ENCODE measurements around the gene ABHD2. TPM values are rescaled to one million over a fixed set of nuclear protein-coding genes. Genes with fewer than 3 reads are reported as not detected.
A peak's percentile ranks its signal among the peaks of the same experiment; 100 is the strongest.

The ABHD2 gene
- total RNA-seq, 2 experiments from 2014 or later = 36.0 to 39.2 TPM

DNA sequence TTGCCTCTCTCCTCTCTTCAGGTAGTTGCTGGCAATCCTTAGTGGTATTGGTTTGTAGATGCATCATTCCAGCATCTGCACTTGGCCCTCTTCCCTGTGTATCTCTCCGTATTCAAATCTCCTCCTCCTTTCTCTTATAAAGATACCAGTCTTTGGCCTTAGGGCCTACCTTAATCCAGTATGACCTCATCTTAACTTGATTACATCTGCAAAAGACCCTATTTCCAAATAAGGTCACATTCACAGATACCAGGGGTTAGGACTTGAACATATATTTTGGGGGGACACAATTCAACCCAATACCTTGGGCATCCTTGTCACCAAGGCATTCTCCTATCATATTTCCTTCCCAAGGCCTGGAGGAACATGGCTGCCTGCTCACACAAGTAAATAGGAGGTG is 22.0 kb upstream of the ABHD2 start:
- H3K36me3 Mint-ChIP-seq (ENCODE audit: low read depth) = peaks cover 6% of the 10 kb centered on the region
- ChIA-PET POLR2A (no interaction called here), CTCF (no interaction called here)
- H3K27ac Mint-ChIP-seq = no peak overlapping the region
- Histone ChIP-seq H3K9me3 (ENCODE audit: control insufficient read depth in 1 of 2, insufficient read depth in 1 of 2, low read length in 2 of 2) (peaks cover 11 to 12% of the 10 kb centered on the region in 2 experiments), H3K36me3 (ENCODE audit: insufficient read depth, low read length) (no peaks in the 10 kb centered on the region), H3K27ac (ENCODE audit: low read depth in 1 of 2, low read length in 2 of 2) (no peak overlapping the region), H3K27me3 (ENCODE audit: control insufficient read depth in 1 of 2, insufficient read depth in 2 of 2, low read length in 2 of 2) (no peaks in the 10 kb centered on the region), H3K4me3 (ENCODE audit: low read length) (no peak overlapping the region), H3K4me1 (ENCODE audit: insufficient read depth, low read length) (no peaks in the 10 kb centered on the region)
- intact Hi-C loops (cut with DNase I, micrococcal nuclease) = no loop called here
- H3K27me3 Mint-ChIP-seq = no peaks in the 10 kb centered on the region
- H3K4me1 Mint-ChIP-seq (ENCODE audit: low read depth) = no peaks in the 10 kb centered on the region
- DNase-seq (no peak), ATAC-seq (ENCODE audit: poor library complexity) (no peak)
- H3K9me3 Mint-ChIP-seq = peaks cover 6% of the 10 kb centered on the region
- TF ChIP-seq, protein P1, sequence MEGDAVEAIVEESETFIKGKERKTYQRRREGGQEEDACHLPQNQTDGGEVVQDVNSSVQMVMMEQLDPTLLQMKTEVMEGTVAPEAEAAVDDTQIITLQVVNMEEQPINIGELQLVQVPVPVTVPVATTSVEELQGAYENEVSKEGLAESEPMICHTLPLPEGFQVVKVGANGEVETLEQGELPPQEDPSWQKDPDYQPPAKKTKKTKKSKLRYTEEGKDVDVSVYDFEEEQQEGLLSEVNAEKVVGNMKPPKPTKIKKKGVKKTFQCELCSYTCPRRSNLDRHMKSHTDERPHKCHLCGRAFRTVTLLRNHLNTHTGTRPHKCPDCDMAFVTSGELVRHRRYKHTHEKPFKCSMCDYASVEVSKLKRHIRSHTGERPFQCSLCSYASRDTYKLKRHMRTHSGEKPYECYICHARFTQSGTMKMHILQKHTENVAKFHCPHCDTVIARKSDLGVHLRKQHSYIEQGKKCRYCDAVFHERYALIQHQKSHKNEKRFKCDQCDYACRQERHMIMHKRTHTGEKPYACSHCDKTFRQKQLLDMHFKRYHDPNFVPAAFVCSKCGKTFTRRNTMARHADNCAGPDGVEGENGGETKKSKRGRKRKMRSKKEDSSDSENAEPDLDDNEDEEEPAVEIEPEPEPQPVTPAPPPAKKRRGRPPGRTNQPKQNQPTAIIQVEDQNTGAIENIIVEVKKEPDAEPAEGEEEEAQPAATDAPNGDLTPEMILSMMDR (IDR thresholded peaks at IDR 0.05) = no peak
- no peak overlapping the region for H3K4me3 Mint-ChIP-seq

DNA sequence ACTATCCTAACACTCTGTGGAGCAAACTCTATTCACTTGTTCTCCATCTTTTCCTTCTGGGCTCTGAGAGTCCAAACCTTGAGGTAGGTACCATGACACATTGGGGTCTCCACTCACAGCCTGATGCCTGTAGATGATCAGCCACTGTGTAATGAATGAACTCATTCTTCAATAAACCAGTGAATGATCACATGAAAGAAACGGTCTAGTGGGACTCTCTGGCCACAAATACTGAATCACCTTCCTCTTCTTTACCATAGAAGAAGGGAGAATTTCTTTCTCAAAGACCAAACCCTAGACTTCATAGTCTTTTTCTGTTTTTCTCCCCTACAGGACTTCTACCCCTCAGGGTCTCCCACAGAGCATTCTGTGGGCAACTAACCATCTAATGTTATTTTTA is 20.5 kb upstream of the ABHD2 start:
- Histone ChIP-seq H3K27me3 (ENCODE audit: control insufficient read depth in 1 of 2, insufficient read depth in 2 of 2, low read length in 2 of 2) (no peaks in the 10 kb centered on the region), H3K9me3 (ENCODE audit: control insufficient read depth in 1 of 2, insufficient read depth in 1 of 2, low read length in 2 of 2) (peaks cover 11 to 12% of the 10 kb centered on the region in 2 experiments), H3K36me3 (ENCODE audit: insufficient read depth, low read length) (no peaks in the 10 kb centered on the region), H3K4me3 (ENCODE audit: low read length) (no peak overlapping the region), H3K4me1 (ENCODE audit: insufficient read depth, low read length) (no peaks in the 10 kb centered on the region), H3K27ac (ENCODE audit: low read depth in 1 of 2, low read length in 2 of 2) (no peak overlapping the region)
- H3K36me3 Mint-ChIP-seq (ENCODE audit: low read depth) = peaks cover 6% of the 10 kb centered on the region
- ATAC-seq (ENCODE audit: poor library complexity) (no peak), DNase-seq (peak in 1 of 14 experiments; percentile 24)
- POLR2A ChIA-PET = no interaction called here
- no peak overlapping the region for H3K27ac Mint-ChIP-seq
- no peaks in the 10 kb centered on the region for H3K27me3 Mint-ChIP-seq
- H3K4me1 Mint-ChIP-seq (ENCODE audit: low read depth) = no peaks in the 10 kb centered on the region
- intact Hi-C loops (cut with DNase I, micrococcal nuclease) = no loop called here
- H3K9me3 Mint-ChIP-seq = peaks cover 6% of the 10 kb centered on the region
- CTCF ChIA-PET = no interaction called here
- H3K4me3 Mint-ChIP-seq = no peak overlapping the region
- TF ChIP-seq, protein P1 (IDR thresholded peaks at IDR 0.05) = no peak

DNA sequence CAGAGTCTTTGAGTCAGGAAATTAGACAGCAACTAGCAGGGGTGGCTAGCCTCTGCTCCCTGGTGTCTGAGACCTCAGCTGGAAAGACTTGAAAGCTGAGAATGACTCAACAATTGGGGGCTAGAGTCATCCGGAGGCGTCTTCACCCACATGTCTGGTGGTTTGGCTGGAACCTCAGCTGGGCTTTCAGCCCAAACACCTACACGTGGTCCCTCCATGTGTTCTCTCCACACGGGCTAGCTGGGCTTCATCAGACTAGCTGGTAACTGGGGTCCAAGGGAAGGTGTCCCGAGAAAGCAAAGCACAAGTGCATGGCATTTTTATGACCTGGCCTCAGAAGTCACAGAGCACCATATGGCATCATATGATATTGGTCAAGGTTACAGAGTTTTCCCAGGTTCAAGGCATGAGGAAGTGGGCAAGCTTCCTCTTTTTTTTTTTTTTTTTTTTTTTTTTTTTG is 19.9 kb upstream of the ABHD2 start:
- no peaks in the 10 kb centered on the region for H3K4me1 Mint-ChIP-seq (ENCODE audit: low read depth)
- Histone ChIP-seq H3K27me3 (ENCODE audit: control insufficient read depth in 1 of 2, insufficient read depth in 2 of 2, low read length in 2 of 2) (no peaks in the 10 kb centered on the region), H3K4me1 (ENCODE audit: insufficient read depth, low read length) (no peaks in the 10 kb centered on the region), H3K4me3 (ENCODE audit: low read length) (no peak overlapping the region), H3K27ac (ENCODE audit: low read depth in 1 of 2, low read length in 2 of 2) (no peak overlapping the region), H3K36me3 (ENCODE audit: insufficient read depth, low read length) (no peaks in the 10 kb centered on the region), H3K9me3 (ENCODE audit: control insufficient read depth in 1 of 2, insufficient read depth in 1 of 2, low read length in 2 of 2) (peaks cover 11 to 12% of the 10 kb centered on the region in 2 experiments)
- H3K36me3 Mint-ChIP-seq (ENCODE audit: low read depth) = peaks cover 6% of the 10 kb centered on the region
- no peaks in the 10 kb centered on the region for H3K27me3 Mint-ChIP-seq
- POLR2A ChIA-PET = no interaction called here
- TF ChIP-seq, protein P1 (IDR thresholded peaks at IDR 0.05) = no peak
- DNase-seq (peak in 3 of 14 experiments; percentile 9 to 50 (median 14)), ATAC-seq (ENCODE audit: poor library complexity) (no peak)
- H3K27ac Mint-ChIP-seq = no peak overlapping the region
- CTCF ChIA-PET = no interaction called here
- intact Hi-C loops (cut with DNase I, micrococcal nuclease) = no loop called here
- no peak overlapping the region for H3K4me3 Mint-ChIP-seq
- H3K9me3 Mint-ChIP-seq = peaks cover 6% of the 10 kb centered on the region

Data from CD4-positive, alpha-beta T cell (primary cell).